Measurements from ENCODE around the gene CUBN.

The CUBN gene

GRCh38 chr10:16789765-16790164 is 339.8 kb downstream of the CUBN start:
- DNase-seq = no peak

- DNase-seq = no peak
These were observed 340.4 kb downstream of the CUBN start for GRCh38 chr10:16789261-16789660.

GRCh38 chr10:16788778-16789177 is 340.8 kb downstream of the CUBN start:
- DNase-seq = no peak

GRCh38 chr10:16788125-16788524 is 341.5 kb downstream of the CUBN start:
- DNase-seq = no peak

- no peak for DNase-seq
These were observed 342.2 kb downstream of the CUBN start for GRCh38 chr10:16787361-16787791.

GRCh38 chr10:16780338-16780880 is 349.2 kb downstream of the CUBN start:
- no peak for DNase-seq

- no peak for DNase-seq
These were observed 350.2 kb downstream of the CUBN start for GRCh38 chr10:16779384-16779915.

- DNase-seq = peak in 2 of 51 donors; percentile 12 to 37
These were observed 351.9 kb downstream of the CUBN start for GRCh38 chr10:16777473-16778370.

- no peak for DNase-seq
These were observed 352.7 kb downstream of the CUBN start for GRCh38 chr10:16776896-16777295.
